NCI-H510A (cell line): Measurements from ENCODE around the gene DCAF7.

Experiments
- DNase-seq: peaks from one replicate; lab custom pipeline; 2025; lab: John Stamatoyannopoulos, UW

Gene DCAF7

DNA sequence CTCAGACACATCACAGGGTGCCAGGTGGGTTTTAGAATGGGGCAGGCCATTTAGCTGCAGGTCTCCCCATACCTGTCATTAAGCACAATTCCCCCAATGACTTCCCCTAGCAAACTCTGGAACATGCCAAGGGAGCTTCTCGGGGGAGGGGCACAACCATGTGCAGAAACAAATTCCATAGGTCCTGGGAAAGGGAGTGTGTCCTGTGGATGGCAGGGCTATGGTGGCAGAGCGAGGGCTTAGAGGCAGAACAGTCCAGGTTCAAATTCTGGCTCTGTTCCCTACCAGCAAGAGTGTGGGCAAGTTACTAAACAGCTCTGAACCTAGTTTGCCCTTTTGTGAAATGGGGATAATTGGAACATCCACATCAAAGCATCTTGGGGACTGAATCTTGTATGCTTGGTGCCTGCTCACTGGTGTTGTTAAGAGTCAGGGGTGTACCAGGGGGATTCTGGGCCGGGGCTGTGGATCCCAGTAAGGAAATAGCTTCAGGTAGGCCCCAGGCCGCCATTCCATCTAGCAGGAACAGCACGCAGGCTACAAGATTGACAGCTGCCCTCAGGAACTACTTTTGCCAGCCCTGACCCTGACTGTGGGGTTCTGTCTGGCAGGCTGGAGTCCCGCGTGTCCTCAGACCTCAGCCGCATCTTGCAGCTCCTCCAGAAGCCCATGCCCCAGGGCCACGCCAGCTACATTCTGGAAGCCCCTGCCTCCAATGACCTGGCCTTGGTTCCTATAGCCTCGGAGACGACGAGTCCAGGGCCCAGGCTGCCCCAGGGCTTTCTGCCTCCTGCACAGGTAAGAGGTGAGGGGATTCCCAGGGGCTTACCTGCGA, 5.6 kb upstream of the DCAF7 start:
- no peak for DNase-seq

DNA sequence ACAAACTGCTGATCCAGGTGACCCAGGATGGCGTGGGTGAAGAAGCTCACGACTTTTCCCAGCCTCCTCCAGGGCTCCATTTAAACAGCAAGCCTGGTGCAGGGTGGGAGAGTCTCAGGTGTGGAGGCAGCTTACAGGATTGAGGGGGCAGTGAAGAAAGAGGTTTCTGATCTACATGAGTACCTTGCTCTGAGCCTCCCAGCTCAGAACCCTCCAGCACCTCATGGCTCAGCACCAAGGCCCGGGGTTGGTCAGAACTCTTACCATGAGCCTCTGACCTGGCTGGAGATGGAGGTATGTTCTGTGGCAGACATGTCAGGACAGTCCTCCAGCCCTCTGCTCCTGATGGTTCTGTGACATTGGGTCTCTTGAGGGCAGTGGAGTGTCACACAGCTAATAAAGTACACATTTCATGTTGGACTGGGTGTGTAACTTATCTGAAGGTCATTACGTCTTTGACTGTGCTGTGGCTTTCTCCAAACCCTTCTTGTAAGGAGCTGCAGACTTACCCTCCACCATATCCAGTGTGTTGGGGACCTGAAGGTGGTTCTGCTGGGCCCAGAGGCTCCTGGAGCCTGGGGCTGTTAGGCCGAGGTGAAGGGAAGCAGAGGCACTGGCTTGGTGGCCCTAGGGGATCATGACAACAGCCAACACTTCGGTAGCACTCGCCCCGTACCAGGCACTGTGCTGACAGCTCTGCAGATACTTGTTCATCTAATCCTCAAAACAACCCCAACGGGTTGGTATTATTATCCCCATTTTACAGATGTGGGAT, 3.8 kb upstream of the DCAF7 start:
- no peak for DNase-seq

DNA sequence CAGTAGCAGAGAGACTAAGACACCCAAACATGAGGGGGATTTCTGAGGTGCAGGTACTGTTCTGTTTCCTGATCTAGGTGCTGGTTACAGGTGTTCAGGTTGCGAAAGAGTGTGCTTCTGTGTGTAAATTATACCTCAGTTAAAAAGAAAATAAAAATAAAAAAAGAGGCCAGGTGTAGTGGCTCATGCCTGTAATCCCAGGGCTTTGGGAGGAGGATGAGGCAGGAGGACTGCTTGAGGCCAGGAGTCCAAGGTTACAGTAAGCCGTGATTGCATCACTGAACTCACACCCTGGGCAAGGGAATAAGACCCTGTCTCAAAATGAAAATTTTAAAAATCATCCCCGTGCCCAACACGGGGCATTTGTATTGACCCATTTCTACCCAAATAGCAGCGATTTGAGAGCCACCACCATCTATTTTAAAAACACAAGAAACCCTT, 3.2 kb upstream of the DCAF7 start:
- no peak for DNase-seq

DNA sequence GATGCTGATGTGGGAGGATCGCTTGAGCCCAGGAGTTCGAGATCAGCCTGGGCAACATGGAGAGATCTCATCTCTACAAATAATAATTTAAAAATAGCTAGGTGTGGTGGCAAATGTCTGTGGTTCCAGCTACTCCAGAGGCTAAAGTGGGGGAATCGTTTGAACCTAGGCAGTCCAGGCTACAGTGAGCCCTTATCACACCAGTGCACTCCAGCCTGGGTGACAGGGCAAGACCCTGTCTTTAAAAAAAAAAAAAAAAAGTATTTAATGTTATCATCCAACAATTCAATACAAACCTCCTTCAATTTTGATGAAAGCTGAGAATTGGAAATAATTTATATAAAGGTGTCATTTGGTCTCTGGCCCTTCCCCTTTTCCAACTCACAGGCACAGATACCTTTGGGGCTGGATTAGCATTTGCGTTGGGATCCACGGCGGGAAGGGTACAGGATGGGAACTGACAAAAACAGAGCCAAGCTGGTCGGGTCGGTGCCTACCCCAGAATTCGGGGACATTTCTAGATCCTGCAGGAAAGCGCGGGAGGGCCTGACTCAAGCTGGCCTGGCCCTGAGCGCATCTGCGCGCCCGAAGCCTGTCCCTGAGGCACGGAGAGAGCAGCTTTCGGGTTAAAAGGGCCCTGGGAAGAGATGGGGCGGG, 860 bp upstream of the DCAF7 start:
- DNase-seq: no peak

DNA sequence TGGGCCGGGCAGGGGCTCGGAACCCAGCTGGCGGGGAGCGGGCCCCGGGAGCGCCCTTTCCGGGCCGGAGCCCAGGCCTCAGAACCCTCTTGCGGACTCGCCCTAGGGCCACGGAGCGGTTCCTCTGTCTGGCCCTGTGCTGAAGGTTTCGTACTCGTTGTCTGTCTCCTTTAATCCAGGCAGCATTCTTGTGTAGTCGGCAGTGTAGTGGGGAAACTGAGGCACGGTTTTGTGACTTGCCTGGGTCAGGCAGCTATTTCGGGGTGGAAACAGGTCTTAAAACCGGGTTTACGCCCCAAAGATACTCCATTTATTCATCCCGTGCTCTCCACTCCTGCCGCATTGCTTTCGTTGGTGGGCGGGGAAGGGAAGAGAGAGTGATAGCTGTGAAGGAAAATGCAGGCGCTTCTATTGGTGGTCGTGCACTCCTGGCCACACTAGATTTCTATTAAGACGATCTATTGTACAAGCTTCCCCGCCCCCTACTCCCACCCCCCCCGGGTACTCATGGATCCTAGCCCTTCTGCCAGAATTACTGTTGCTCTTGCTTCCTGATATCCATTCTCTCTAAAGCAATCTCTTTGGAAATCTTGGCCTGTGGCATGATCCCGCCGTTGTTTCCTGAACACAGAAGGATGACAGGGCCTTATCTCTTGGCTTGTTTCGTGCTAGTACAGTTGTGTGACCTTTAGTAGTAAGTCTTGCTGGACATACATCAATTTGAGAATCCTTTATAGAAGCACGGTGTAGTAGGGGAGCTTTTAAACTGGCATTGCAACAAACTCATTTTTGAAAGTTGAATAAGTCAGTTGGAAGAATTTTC, 751 bp downstream of the DCAF7 start:
- peak; percentile 18 for DNase-seq

DNA sequence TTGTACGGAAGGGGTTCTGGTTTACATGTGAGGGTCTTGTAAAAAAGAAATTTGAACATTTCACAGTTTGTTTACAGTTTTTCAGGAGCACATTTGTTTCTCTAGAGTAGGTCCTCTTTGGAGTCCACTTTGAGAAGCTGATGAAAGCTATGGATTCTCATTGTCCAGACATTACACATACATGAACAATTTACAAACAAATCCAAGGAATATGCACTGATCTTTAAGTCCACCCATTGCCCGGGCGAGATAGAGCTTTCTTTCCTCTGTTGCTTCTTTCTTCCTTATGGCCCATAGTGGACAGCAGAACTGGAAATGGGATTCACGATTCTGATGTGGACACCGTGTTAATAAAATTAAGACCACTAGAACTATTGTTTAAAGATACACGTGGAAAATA, 1.9 kb downstream of the DCAF7 start:
- DNase-seq: no peak

DNA sequence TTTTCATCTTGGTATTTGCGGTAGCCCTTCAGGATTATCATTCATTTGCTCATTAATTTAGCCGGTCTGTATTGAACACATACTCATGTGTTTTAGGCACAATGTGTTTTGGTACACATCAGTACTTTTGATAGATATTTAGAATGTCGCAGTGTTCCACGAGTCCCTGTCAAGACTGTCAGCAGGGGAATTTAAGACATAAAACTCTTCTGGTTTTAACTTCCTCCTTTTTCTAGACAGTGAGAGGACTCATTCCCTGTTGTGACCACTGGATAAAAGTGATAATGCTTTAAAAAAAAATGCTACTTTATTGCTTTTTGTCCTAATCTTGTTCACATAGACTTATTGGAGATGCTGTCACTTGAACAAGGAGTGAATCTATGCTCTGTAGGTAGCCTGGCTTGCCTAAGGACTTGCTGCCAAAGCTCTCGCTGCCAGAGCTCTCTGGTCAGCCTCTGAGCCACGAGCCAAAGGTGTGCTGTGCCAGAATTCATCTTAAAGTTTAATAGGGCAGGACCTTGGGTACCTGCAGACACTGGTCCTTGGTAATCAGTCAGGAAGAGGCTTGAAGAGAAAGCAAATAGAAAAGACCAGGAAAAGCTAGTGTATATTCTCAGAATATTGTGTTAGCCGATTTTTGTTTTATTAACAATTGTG, 5.4 kb downstream of the DCAF7 start:
- DNase-seq: no peak

DNA sequence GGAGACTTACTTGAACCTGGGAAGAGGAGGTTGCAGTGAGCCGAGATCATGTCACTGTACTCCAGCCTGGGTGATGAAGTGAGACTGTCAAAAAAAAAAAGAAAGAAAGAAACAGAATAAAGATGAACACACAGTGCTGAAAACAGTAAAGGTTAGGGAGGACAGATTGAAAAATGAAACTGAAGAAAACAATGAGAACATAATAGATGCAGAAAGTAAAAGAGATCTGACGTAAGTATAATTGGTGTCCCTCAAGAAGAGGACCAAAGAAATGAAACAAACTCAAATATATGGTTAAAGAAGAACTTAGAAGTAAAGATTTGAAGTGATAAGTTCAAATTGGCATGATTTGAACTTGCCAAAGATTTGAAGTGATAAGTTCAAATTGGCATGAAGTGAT, 7.1 kb downstream of the DCAF7 start:
- no peak for DNase-seq

DNA sequence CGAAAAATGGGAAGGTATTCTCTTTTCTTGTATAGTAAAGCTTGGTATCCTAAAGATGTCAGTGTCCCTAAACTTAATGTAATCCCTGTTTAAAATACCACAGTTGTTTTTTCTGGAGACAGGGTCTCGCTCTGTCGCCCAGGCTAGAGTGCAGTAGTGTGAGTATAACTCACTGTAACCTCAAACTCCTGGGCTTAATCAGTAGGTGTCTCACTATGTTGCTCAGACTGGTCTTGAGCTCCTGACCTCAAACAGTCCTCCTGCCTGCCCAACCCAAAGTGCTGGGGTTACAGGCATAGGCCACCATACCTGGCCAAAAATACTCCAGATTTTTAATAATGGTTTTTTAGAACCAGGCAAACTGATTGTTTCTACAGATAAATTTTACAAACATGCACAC, 8.2 kb downstream of the DCAF7 start:
- no peak for DNase-seq

DNA sequence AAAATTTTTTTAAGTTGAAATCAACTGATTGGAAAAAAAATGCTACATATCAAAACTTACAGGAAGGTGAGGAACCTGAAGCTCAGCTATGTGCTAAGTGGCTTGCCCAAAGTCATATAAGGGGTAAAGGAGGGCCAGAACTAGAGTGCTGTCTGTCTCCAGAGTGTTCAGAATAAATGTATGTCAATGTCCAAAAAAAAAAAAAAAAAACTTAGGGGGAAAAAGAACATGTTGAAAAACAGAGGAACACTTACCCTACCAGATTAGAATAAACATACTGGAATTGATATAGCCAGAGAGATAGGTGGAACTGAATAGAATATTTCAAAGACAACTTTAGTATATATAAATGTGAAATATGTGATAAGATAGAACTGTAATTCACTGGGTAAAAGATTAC, 11.5 kb downstream of the DCAF7 start:
- DNase-seq: no peak

DNA sequence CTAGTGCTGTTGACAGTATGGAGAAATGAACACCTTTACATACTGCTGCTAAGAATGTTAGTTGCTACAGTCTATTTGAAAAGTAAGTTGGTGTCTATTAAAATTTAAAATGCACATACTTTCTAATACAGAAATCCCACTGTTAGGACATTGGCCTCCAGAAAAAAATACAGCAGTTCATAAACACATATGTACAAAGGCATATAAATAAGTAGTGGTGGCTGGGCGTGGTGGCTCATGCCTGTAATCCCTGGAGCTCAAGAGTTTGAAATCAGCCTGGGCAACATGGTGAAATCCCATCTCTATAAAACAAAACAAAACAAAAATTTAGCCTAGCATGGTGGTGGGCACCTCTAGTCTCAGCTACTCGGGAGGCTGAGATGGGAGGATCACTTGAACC, 13.1 kb downstream of the DCAF7 start:
- no peak for DNase-seq

DNA sequence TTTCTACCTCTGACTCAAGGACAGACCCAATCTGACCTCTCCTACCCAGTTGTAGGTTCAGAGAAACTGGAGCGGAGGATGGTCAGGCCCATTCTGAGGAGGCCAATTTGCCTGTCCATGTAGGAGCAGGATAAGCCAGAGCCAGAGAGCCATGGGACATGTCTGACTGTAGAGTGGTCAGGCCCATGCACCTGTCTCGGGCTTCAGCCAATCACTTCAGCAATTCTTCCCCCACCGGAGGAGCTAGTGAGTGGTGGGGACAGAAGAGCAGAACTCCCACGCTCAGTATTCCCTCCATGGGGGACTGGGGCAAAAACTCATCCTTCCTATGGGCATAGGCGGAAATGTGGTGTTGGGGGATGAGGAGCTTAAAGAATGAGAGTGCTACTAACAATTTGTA, 14.3 kb downstream of the DCAF7 start:
- DNase-seq: no peak

DNA sequence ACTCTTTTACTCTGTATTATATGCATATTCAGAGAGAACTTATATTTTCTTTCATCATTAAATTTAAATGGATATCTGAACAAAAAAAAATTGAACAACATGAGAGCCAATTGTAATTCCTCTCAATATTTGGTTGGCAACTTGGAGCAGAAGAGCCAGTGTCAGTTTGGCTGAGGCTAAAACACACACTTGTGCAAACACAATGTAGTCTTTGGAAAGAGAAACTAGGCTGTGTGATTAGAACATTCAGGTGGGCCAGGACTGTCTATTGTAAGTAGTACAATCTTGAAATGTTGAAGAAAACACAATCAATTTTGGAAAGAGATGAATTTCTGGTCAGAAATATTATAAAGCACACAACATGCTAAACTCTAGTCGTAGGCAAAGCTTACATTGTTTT, 17.0 kb downstream of the DCAF7 start:
- no peak for DNase-seq

DNA sequence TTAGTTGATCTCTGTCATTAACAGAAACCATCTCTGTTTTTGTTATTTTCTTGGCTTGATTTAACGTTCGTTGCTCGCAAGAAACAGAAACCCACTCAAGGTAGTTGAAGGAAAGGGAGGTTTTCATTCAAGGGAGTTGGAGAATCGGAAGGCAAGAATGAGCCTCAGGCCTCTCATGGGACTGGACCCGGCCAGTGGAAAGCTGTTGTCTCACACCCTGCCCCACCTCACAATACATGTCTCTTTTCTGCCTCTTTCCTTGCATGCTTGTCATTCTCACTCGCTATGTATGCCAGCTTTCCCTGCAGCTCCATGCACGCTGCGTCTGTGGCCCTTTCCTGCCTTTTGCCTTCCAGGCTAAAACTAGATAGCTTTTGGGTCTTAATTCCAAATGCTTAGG, 18.3 kb downstream of the DCAF7 start:
- DNase-seq: no peak

DNA sequence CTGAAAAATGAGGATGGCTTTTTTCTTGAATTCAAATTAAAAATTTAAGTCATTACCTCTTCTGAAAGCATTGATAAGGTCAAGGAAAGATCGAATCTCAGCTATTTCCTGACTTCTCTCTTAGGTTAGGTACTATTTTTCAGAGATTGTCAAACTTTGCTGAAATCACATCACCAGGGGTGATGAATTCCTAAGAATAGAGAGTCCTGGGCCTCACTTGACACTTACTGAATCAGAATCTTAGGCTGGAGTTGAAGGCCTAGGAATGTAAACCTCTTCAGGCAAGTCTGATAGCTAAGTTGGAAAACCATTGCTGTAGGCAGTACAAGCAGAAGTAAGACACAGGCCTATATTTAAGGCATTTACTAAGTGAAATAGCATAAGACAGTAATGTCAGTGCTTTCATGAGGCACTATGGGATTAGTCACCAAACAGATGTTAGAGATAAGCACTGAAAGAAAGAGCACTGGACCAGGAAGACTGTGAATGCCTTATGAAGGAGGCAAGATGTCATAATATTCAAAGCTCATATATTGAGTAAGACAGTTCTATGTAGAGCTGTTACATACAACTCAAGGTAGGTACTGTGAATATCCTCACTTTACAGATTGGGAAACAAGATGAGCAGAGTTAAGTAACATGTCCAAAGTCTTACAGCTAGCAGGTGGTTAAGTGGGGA, 21.5 kb downstream of the DCAF7 start:
- no peak for DNase-seq

DNA sequence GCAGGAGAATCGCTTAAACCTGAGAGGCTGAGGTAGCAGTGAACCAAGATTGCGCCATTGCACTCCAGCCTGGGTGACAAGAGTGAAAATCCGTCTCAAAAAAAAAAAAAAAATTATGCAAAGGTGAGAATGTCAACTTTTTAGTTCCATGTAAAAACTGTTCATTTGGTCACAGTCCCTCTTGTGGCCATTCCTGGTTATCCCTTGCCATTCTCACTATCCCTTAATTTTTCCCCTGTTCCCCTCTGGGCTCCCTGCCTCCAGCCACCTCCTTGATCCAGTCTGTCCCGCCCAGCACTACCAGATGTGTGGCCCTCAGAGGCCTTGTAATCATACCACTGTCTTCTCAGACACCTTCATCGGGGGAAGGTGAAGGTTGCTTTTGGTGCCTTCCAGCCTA, 23.4 kb downstream of the DCAF7 start:
- no peak for DNase-seq

DNA sequence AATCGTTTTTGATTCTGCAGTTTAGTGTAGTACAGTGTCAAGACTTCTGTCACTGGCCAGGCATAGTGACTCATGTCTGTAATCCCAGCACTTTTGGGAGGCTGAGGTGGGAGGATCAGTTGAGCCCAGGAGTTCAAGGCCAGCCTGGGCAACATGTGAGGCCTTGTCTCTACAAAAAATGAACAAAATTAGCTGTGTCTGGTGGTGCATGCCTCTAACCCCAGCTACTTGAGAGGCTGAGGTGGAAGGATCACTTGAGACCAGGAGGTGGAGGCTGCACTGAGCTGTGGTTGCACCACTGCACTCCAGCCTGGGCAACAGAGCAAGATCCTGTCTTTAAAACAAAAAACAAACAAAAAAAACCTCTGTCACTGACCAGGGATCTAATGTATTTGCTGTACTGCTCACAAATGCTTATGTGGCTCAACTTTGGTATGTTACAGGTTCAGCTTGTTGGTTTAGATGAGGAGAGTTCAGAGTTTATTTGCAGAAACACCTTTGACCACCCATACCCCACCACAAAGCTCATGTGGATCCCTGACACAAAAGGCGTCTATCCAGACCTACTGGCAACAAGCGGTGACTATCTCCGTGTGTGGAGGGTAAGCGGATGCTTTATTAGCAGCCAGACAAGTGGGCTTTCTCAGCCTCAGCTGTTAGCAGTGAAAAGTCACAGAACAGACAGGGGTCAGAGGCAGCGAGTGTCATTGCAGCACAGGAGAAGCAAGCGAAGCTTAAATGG, 27.9 kb downstream of the DCAF7 start:
- DNase-seq: no peak

DNA sequence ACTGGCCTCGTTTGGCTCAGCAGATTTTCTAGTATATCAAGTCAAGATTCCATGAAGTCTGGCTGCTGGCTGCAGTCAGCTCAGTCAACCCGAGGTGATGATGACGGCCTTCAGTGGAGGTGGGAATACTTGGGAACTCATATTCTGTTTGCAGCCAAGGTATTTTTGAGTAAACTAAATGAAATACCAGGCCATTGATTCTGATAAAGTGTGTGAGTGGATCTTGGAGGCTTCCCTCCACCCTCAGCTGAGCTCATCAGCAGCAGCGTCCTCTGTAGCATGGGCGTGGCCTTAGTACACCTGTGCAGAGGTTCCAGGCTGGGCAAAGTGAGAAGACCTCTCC, 28.5 kb downstream of the DCAF7 start:
- DNase-seq: peak; percentile 27

DNA sequence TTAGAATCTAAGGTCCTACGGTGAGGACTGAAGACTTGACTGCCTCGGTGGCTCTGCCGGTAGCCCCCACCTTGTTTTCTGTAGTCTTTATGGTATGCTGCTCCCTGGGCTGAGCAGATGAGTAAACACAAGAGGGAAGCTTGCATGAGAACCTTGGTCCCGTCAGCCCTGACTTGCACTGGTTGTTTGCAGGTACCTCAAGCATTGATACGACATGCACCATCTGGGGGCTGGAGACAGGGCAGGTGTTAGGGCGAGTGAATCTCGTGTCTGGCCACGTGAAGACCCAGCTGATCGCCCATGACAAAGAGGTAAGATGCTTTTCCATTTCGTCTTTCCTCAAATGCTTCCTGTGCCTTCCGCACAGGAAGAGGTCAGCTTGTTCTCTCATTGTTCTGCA, 29.4 kb downstream of the DCAF7 start:
- peak; percentile 69 for DNase-seq

DNA sequence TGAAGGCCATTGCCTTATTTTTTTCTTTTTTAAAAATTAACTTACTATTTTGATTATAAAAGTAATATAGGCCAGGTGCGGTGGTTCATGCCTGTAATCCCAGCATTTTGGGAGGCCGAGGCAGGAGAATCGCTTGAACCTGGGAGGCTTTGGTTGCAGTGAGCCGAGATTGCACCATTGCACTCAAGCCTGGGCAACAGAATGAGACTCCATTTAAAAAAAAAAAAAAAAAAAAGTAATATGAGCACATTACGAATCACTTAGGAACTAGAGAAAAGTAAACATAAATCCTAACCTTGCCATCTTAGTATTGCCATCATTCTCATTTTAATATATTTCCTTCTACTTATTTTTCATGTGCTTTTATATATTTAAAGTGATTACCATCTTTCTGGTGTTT, 37.5 kb downstream of the DCAF7 start:
- DNase-seq: no peak
